ENCODE results near the gene IDH2.

DNA sequence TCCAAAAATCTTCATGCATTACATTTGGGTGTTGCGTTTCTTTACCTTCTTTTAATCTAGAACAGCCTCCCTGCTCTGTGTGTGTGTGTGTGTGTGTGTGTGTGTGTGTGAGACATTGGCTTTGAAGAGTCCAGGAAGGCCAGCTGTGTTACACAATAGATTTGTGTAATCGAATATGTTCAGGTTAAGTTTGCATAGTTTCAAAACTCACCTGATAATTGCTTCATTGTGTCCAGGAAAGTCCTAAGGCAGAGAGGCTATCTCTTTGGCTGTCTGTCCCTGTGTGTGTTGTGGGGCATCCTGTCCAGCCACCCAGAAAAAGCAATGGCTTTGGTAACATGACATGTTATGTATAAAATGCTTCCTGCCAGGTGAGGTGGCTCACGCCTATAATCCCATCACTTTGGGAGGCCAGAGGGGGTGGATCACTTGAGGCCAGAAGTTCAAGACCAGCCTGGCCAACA, 63.6 kb downstream of the IDH2 start:
- TF ChIP-seq EZH2 (IDR thresholded peaks at IDR 0.05; ENCODE audit: insufficient read depth, poor library complexity, severe bottlenecking) (no peak), EZH2phosphoT487 (IDR thresholded peaks at IDR 0.05; ENCODE audit: insufficient read depth, low read depth) (no peak)
